H9 (cell line): ENCODE measurements around the gene FNIP1. TPM values are rescaled to one million over a fixed set of nuclear protein-coding genes. Genes with fewer than 3 reads are reported as not detected.
"Not testable (repeated sequence)": the region's sequence is repeated elsewhere in the genome, so short reads cannot be mapped to it uniquely, and the experiment has no call there.

Experiments
- DNase-seq: peaks from one replicate; pipeline ENCODE4 v3.0.0-alpha.2; 2017
- H2AFZ ChIP-seq: one replicate; pipeline ENCODE4 v1.6.1; 2013; ENCODE audit warnings: mild to moderate bottlenecking, low read length, control low read depth, moderate library complexity
- H2AK5ac ChIP-seq: 2 replicates; pipeline ENCODE4 v1.6.1; 2013; ENCODE audit warnings: low read length, control low read depth, mixed read lengths; ENCODE audit not compliant: insufficient read length
- H2BK120ac ChIP-seq: one replicate; pipeline ENCODE4 v1.6.1; 2013; ENCODE audit warnings: low read depth, mild to moderate bottlenecking, low read length, control low read depth, inconsistent platforms; ENCODE audit not compliant: poor library complexity, severe bottlenecking
- H2BK12ac ChIP-seq: 2 replicates; pipeline ENCODE4 v1.6.1; 2013; ENCODE audit warnings: low read length, control low read depth, mixed read lengths, low read depth; ENCODE audit not compliant: insufficient read length
- H2BK15ac ChIP-seq: 2 replicates; pipeline ENCODE4 v1.6.1; 2013; ENCODE audit warnings: low read depth, low read length, control low read depth
- H2BK20ac ChIP-seq: one replicate; pipeline ENCODE4 v1.6.1; 2013; ENCODE audit warnings: low read depth, mild to moderate bottlenecking, low read length, control low read depth, inconsistent platforms; ENCODE audit not compliant: poor library complexity, severe bottlenecking
- H2BK5ac ChIP-seq: 2 replicates; pipeline ENCODE4 v1.6.1; 2013; ENCODE audit warnings: low read length, control low read depth, mixed read lengths; ENCODE audit not compliant: insufficient read length
- H3K14ac ChIP-seq: 2 replicates; pipeline ENCODE4 v1.6.1; 2013; ENCODE audit warnings: low read length, control low read depth; ENCODE audit not compliant: insufficient read depth
- H3K18ac ChIP-seq: 2 replicates; pipeline ENCODE4 v1.6.1; 2013; ENCODE audit warnings: low read depth, mild to moderate bottlenecking, mixed read lengths, low read length, control low read depth; ENCODE audit not compliant: insufficient read length
- H3K23ac ChIP-seq: 2 replicates; pipeline ENCODE4 v1.6.1; 2013; ENCODE audit warnings: low read length, control low read depth, mixed read lengths, low read depth; ENCODE audit not compliant: insufficient read length
- H3K23me2 ChIP-seq: 2 replicates; pipeline ENCODE4 v1.6.1; 2013; ENCODE audit warnings: low read depth, mild to moderate bottlenecking, mixed read lengths, low read length, control low read depth; ENCODE audit not compliant: insufficient read length, poor library complexity, severe bottlenecking
- H3K27ac ChIP-seq: 2 replicates; pipeline ENCODE4 v1.5.1; 2013; ENCODE audit warnings: low read length, control low read depth, mixed read lengths, low read depth; ENCODE audit not compliant: insufficient read length
- H3K27me3 ChIP-seq: 2 replicates; pipeline ENCODE4 v1.6.1; 2013; ENCODE audit warnings: low read length, control low read depth, inconsistent platforms; ENCODE audit not compliant: insufficient read depth
- H3K4ac ChIP-seq: 2 replicates; pipeline ENCODE4 v1.6.1; 2013; ENCODE audit warnings: low read depth, mild to moderate bottlenecking, control low read depth, inconsistent platforms, low read length, moderate library complexity
- H3K4me1 ChIP-seq: 2 replicates; pipeline ENCODE4 v1.6.1; 2013; ENCODE audit warnings: low read length, control low read depth, inconsistent platforms; ENCODE audit not compliant: insufficient read depth
- H3K4me2 ChIP-seq: 2 replicates; pipeline ENCODE4 v1.6.1; 2013; ENCODE audit warnings: low read length, control low read depth, mixed read lengths; ENCODE audit not compliant: insufficient read length, insufficient read depth
- H3K56ac ChIP-seq: 2 replicates; pipeline ENCODE4 v1.6.1; 2013; ENCODE audit warnings: low read depth, mild to moderate bottlenecking, mixed read lengths, low read length, control low read depth; ENCODE audit not compliant: insufficient read length
- H3K79me1 ChIP-seq: 2 replicates; pipeline ENCODE4 v1.6.1; 2013; ENCODE audit warnings: low read depth, mild to moderate bottlenecking, moderate library complexity, low read length, control low read depth, inconsistent platforms; ENCODE audit not compliant: insufficient read depth, poor library complexity, severe bottlenecking
- H3K79me2 ChIP-seq: 2 replicates; pipeline ENCODE4 v1.6.1; 2013; ENCODE audit warnings: low read length, control low read depth, inconsistent platforms; ENCODE audit not compliant: insufficient read depth
- H3K9ac ChIP-seq: 2 replicates; pipeline ENCODE4 v1.6.1; 2013; ENCODE audit warnings: low read length, control low read depth, mixed read lengths; ENCODE audit not compliant: insufficient read length; ENCODE audit errors: extremely low read depth
- H3K9me3 ChIP-seq: one replicate; pipeline ENCODE4 v1.6.1; 2013; ENCODE audit warnings: low read depth, low read length, inconsistent platforms; ENCODE audit not compliant: control insufficient read depth
- H3T11ph ChIP-seq: one replicate; pipeline ENCODE4 v1.6.1; 2013; ENCODE audit warnings: mild to moderate bottlenecking, low read length, control low read depth, inconsistent platforms
- H4K20me1 ChIP-seq: one replicate; pipeline ENCODE4 v1.6.1; 2013; ENCODE audit not compliant: control insufficient read depth, insufficient read length, insufficient read depth
- H4K5ac ChIP-seq: 2 replicates; pipeline ENCODE4 v1.6.1; 2013; ENCODE audit warnings: low read depth, mild to moderate bottlenecking, mixed read lengths, low read length, control low read depth; ENCODE audit not compliant: insufficient read length
- H4K8ac ChIP-seq: replicated peaks from 2 replicates; pipeline ENCODE4 v1.6.1; 2013; ENCODE audit warnings: low read length, control low read depth, mixed read lengths, low read depth; ENCODE audit not compliant: insufficient read length
- H4K91ac ChIP-seq: 2 replicates; pipeline ENCODE4 v1.6.1; 2013; ENCODE audit warnings: low read depth, mild to moderate bottlenecking, moderate library complexity, mixed read lengths, low read length, control low read depth; ENCODE audit not compliant: insufficient read length
- H3K27ac Mint-ChIP-seq, 3 experiments: 2 replicates in 2 of 3; 3 replicates in 1 of 3; pipeline ENCODE4 v1.8.0; 2020 to 2021; ENCODE audit warnings: mixed read lengths in 3 of 3, mild to moderate bottlenecking in 1 of 3, moderate library complexity in 1 of 3
- H3K27me3 Mint-ChIP-seq: 2 replicates; pipeline ENCODE4 v1.8.0; 2021; ENCODE audit warnings: low read depth, mild to moderate bottlenecking, moderate library complexity, mixed read lengths
- H3K36me3 Mint-ChIP-seq, 3 experiments: 2 replicates in 2 of 3; 3 replicates in 1 of 3; pipeline ENCODE4 v1.8.0; 2020 to 2021; ENCODE audit warnings: low read depth in 3 of 3, mixed read lengths in 3 of 3; ENCODE audit not compliant: insufficient read depth in 1 of 3
- H3K4me1 Mint-ChIP-seq, 2 experiments: 2 replicates each; pipeline ENCODE4 v1.8.0; 2020; ENCODE audit warnings: mixed read lengths in 2 of 2
- H3K4me3 Mint-ChIP-seq, 2 experiments: 2 replicates in 1 of 2; 3 replicates in 1 of 2; pipeline ENCODE4 v1.8.0; 2020 to 2021; ENCODE audit warnings: mild to moderate bottlenecking in 2 of 2, mixed read lengths in 2 of 2, moderate library complexity in 1 of 2
- H3K9me3 Mint-ChIP-seq, 2 experiments: 2 replicates in 1 of 2; 3 replicates in 1 of 2; pipeline ENCODE4 v1.8.0; 2020; ENCODE audit warnings: mild to moderate bottlenecking in 2 of 2, mixed read lengths in 2 of 2, moderate library complexity in 1 of 2
- WGBS: extraction: QIAGEN DNeasy Blood & Tissue Kit; methylation state at CpG from one replicate; pipeline ENCODE4 v1.1.7; 2013; ENCODE audit warnings: missing lambda C conversion rate, low lambda C conversion rate, mixed read lengths; ENCODE audit not compliant: insufficient read length; ENCODE audit errors: extremely low coverage; 5-methylcytosine and 5-hydroxymethylcytosine counted together
- total RNA-seq: library from RNA; stranded (reverse); gene quantifications from 2 replicates; pipeline ENCODE4 v1.2.1, GENCODE V29; 2021

The FNIP1 gene
- total RNA-seq, 1 experiment from 2014 or later = 13.4 TPM

DNA sequence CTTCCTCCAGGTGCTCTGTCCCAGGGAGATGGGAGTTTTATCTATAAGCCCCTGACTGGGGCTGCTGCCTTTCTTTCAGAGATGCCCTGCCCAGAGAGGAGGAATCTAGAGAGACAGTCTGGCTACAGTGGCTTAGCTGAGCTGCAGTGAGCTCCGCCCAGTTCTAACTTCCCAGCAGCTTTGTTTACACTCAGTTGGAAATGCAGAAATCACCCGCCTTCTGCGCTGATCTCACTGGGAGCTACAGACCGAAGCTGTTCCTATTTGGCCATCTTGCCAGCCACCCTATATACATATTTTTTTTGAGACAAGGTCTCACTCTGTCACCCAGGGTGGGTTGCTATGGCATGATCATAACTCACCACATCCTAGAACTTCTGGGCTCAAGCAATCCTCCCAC, 67.5 kb downstream of the FNIP1 start:
- not testable (repeated sequence) for DNase-seq, H3K23me2 ChIP-seq, H2AK5ac ChIP-seq, H3K79me1 ChIP-seq, H3K79me2 ChIP-seq, H3K27me3 Mint-ChIP-seq, H3K14ac ChIP-seq, H3K27ac ChIP-seq, H3K4me1 ChIP-seq, H2BK15ac ChIP-seq, H2BK120ac ChIP-seq, H3K9ac ChIP-seq, H2BK12ac ChIP-seq, H2BK5ac ChIP-seq, H2AFZ ChIP-seq, H4K20me1 ChIP-seq, H3K4ac ChIP-seq, H3K23ac ChIP-seq, H4K5ac ChIP-seq, H3K4me2 ChIP-seq, H3K27me3 ChIP-seq, H4K8ac ChIP-seq, H3T11ph ChIP-seq, H4K91ac ChIP-seq, H3K9me3 ChIP-seq, H3K4me3 Mint-ChIP-seq, H3K27ac Mint-ChIP-seq, H3K4me1 Mint-ChIP-seq, H3K56ac ChIP-seq, H3K18ac ChIP-seq, H2BK20ac ChIP-seq
- H3K9me3 Mint-ChIP-seq = peaks cover 5 to 15% of the 10 kb centered on the region in 2 experiments; a peak in 3 of 5 replicates
- peaks cover 12 to 29% (median 27%) of the 10 kb centered on the region in 3 experiments for H3K36me3 Mint-ChIP-seq
- WGBS = no CpG with 5 or more reads among the region's 4 CpGs

DNA sequence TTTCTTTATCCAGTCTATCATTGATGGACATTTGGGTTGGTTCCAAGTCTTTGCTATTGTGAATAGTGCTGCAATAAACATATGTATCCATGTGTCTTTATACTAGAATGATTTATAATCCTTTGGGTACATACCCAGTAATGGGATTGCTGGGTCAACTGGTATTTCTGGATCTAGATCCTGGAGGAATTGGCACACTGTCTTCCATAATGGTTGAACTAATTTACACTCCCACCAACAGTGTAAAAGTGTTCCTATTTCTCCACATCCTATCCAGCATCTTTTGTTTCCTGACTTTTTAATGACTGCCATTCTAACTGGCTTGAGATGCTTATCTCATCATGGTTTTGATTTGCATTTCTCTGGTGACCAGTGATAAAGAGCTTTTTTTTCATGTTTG, 72.7 kb downstream of the FNIP1 start:
- not testable (repeated sequence) for H3K23me2 ChIP-seq, H3K23ac ChIP-seq, H3K9me3 ChIP-seq, H3K14ac ChIP-seq, H3K27ac Mint-ChIP-seq, H2AK5ac ChIP-seq, H3K18ac ChIP-seq, H2BK15ac ChIP-seq, H2BK20ac ChIP-seq, H2BK120ac ChIP-seq, H4K20me1 ChIP-seq, H3K27me3 Mint-ChIP-seq, H4K91ac ChIP-seq, DNase-seq, H3K27ac ChIP-seq, H3K9ac ChIP-seq, H4K8ac ChIP-seq, H3K4me2 ChIP-seq, H3K4me1 ChIP-seq, H2BK12ac ChIP-seq, H3K4ac ChIP-seq, H3K56ac ChIP-seq, H3K27me3 ChIP-seq, H3K79me2 ChIP-seq, H3K4me3 Mint-ChIP-seq, H4K5ac ChIP-seq, H2AFZ ChIP-seq, H3K4me1 Mint-ChIP-seq, H3K79me1 ChIP-seq, H2BK5ac ChIP-seq, H3T11ph ChIP-seq
- Mint-ChIP-seq H3K9me3 (peaks cover 5 to 15% of the 10 kb centered on the region in 2 experiments; a peak in 3 of 5 replicates), H3K36me3 (peaks cover 12 to 25% (median 16%) of the 10 kb centered on the region in 3 experiments)
